GM12873 (cell line): Measurements from ENCODE around the gene MYEF2.

Experiments used
- TF ChIP-seq, protein P1 (sequence below): IDR thresholded peaks from 2 replicates; pipeline ENCODE4 v1.5.1; 2012; ENCODE audit warnings: low read depth, mild to moderate bottlenecking, moderate library complexity, low read length, control low read depth; ENCODE audit not compliant: insufficient read depth; ENCODE audit errors: missing control alignments

The MYEF2 gene

DNA sequence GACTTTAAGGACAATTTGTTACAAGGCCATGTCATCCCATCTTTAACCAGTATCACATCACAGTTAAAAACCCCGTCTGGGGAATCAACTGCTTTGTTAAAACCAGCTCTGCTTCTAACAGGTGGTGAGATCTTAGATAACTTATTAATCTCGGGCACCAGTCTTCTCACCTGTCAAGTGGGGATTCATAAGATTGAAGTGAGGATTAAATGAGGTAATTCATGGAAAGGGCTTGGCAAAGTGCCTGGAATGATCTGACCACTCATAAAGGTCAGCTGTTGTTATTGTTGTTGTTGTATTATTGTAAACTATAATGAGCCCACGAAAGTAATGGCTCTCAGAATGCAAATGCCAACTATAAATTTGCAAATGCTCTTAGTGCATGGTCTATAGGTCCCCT lies 87.4 kb downstream of the MYEF2 start:
- TF ChIP-seq, protein P1, sequence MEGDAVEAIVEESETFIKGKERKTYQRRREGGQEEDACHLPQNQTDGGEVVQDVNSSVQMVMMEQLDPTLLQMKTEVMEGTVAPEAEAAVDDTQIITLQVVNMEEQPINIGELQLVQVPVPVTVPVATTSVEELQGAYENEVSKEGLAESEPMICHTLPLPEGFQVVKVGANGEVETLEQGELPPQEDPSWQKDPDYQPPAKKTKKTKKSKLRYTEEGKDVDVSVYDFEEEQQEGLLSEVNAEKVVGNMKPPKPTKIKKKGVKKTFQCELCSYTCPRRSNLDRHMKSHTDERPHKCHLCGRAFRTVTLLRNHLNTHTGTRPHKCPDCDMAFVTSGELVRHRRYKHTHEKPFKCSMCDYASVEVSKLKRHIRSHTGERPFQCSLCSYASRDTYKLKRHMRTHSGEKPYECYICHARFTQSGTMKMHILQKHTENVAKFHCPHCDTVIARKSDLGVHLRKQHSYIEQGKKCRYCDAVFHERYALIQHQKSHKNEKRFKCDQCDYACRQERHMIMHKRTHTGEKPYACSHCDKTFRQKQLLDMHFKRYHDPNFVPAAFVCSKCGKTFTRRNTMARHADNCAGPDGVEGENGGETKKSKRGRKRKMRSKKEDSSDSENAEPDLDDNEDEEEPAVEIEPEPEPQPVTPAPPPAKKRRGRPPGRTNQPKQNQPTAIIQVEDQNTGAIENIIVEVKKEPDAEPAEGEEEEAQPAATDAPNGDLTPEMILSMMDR = no peak

DNA sequence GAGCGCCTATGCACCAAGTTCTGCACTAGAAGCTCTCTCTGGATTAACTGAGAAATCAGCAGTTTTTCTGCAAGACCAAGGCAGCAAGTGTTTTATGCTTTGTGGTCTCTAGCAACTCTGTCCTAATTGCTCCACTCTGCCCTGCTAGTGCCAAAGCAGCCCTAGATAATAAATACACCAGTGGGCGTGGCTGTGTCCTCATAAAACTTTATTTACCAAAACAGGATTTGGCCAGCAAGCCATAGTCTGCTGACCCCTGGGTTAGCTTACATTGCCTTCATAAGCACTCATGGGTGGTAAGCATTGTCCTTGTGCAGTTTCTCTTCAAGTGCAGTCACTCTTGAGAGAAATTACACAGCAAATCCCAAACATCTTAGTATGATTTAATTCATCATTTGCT lies 88.0 kb downstream of the MYEF2 start:
- TF ChIP-seq, protein P1 = no peak

DNA sequence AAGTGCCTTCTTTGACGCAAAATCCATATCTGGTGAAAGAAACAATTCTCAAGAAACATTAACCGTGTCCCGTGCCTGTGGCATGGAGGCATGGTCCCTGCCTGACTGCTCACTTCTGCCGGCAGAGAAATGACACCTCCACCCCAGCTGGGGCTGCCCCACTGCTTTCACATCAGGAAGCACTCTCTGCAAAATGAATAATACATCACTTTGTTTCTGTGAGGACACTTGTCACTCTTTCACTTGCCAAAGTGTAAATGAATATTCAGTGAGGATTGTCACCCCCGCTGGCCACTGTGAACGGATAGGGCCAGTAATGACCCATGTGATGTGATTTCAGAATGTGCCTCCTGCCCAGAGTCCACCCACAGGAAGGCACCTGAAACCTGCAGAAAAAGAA lies 88.4 kb downstream of the MYEF2 start:
- TF ChIP-seq, protein P1 = no peak

DNA sequence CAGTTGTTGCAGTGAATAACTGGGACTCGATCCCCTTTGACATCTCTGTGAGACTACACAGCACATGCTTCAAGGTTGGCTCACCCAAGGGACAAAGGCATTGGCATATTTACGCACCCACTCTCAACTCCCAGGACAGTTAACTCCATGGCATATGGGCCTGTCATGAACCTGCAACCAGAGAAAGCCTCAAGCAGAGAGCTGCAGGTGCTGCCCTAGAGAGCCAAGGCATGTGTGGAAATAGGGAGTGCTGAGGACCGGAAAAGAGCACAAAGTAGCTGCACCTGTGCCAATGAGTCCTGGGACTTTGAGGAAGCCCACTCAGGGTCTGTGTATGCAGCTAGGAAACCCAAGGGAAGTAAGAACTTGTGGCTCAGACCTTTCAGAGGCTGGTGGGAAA lies 90.3 kb downstream of the MYEF2 start:
- TF ChIP-seq, protein P1 = no peak

DNA sequence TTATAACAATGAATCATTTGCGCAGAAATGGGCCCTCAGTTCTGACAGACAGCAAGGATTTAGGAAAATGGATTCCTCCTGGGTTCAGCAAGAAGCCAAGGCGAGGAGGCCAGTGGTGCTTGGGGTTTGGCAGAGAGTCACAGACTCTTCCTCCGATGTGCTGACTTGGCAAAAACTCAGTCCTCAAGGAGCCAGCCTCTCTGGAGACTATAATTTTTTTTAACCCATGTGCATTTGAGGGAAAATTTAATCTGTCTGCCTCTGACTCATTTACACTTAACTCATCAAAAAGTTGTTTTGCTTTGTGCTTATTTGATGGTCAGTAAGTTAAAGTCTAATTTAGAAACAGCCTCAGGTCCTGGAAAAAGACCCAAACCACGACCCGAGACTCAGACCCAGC lies 91.5 kb downstream of the MYEF2 start:
- TF ChIP-seq, protein P1 = no peak

DNA sequence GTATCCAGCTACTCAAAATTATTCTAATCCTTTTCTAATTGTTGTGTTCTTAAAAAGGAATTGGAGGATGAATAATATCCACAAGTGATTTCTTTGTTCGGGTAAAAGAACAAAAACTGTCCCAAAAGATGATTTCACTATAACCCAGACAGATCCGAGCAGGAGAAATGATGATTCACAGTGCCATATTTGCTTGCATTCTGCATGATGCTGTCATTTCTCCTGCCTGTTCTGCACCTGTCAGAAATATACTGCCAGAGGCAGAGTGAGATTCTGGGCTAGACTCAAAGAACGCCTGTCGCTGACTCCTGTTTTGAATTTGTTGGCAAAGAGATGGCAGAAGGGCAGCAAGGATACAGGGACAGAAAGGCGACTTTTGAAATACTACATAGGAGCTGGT lies 92.0 kb downstream of the MYEF2 start:
- TF ChIP-seq, protein P1 = no peak

DNA sequence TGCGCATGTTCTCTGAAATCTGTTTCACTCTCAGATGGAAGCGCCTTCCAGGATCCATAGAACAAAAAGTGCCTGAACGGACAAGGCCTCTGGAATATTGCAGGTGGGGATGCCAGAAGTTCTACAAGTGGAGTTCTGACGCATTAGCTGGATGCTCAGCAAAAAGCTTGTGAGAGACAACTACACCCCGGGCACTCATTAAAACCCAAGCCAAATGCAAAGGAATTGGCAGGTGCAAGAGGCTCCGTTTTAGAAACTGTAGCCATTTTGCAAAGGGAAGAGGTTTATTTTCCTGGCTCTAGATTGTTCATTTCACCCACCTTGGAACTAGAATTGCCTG lies 92.5 kb downstream of the MYEF2 start:
- TF ChIP-seq, protein P1 = no peak
